CD4-positive, alpha-beta T cell (primary cell): ENCODE results near the gene TAF1B. TPM values are rescaled to one million over a fixed set of nuclear protein-coding genes. Genes with fewer than 3 reads are reported as not detected.

Source experiments
- ATAC-seq: fragments of 200-7000 bp; cut with Tn5 transposase; one replicate; pipeline ENCODE4 v1.10.0; 2022; ENCODE audit warnings: mild to moderate bottlenecking; ENCODE audit not compliant: poor library complexity
- CTCF ChIA-PET: fragments of 350-600 bp; sonication (Branson Sonifier 250); formaldehyde crosslinking; loops from one replicate; lab custom pipeline; 2021; ENCODE audit warnings: antibody characterized with exemption, inconsistent platforms; lab: Charles Lee
- POLR2A ChIA-PET: fragments of 350-600 bp; sonication (Branson Sonifier 250); formaldehyde crosslinking; loops from one replicate; lab custom pipeline; 2021; ENCODE audit warnings: antibody characterized with exemption, inconsistent platforms; lab: Charles Lee
- DNase-seq, 14 experiments: peaks; one replicate each; pipeline ENCODE4 v3.0.0-alpha.2; 2013 to 2020; ENCODE audit warnings: mixed read lengths in 2 of 14
- H3K27ac ChIP-seq, 2 donors: one replicate each; pipeline versions ENCODE4 v1.5.1 to v1.7.0; 2013; ENCODE audit warnings: low read length in 2 of 2, low read depth in 1 of 2, mild to moderate bottlenecking in 1 of 2
- H3K27me3 ChIP-seq, 2 experiments: 1 replicate in 1 of 2; 2 replicates in 1 of 2; pipeline versions ENCODE4 v1.6.1 to v1.7.0; 2013; ENCODE audit warnings: low read length in 2 of 2, control low read depth in 1 of 2, mild to moderate bottlenecking in 1 of 2, moderate library complexity in 1 of 2; ENCODE audit not compliant: insufficient read depth in 2 of 2, control insufficient read depth in 1 of 2
- H3K36me3 ChIP-seq: one replicate; pipeline ENCODE4 v1.6.1; 2013; ENCODE audit warnings: low read length, control low read depth; ENCODE audit not compliant: insufficient read depth
- H3K4me1 ChIP-seq: one replicate; pipeline ENCODE4 v1.6.1; 2013; ENCODE audit warnings: low read length, control low read depth; ENCODE audit not compliant: insufficient read depth
- H3K4me3 ChIP-seq: one replicate; pipeline ENCODE4 v1.5.1; 2013; ENCODE audit warnings: mild to moderate bottlenecking, low read length, moderate library complexity
- H3K9me3 ChIP-seq, 2 experiments: 1 replicate in 1 of 2; 2 replicates in 1 of 2; pipeline versions ENCODE4 v1.6.1 to v1.7.0; 2013; ENCODE audit warnings: low read length in 2 of 2, mild to moderate bottlenecking in 2 of 2, control low read depth in 1 of 2, moderate library complexity in 1 of 2; ENCODE audit not compliant: control insufficient read depth in 1 of 2, insufficient read depth in 1 of 2
- H3K27ac Mint-ChIP-seq: one replicate; pipeline ENCODE4 v1.8.0; 2020; ENCODE audit warnings: mixed read lengths
- H3K27me3 Mint-ChIP-seq: one replicate; pipeline ENCODE4 v1.8.0; 2021; ENCODE audit warnings: mixed read lengths
- H3K36me3 Mint-ChIP-seq: one replicate; pipeline ENCODE4 v1.8.0; 2021; ENCODE audit warnings: low read depth, mixed read lengths
- H3K4me1 Mint-ChIP-seq: one replicate; pipeline ENCODE4 v1.8.0; 2021; ENCODE audit warnings: low read depth, mixed read lengths
- H3K4me3 Mint-ChIP-seq: one replicate; pipeline ENCODE4 v1.8.0; 2020; ENCODE audit warnings: mild to moderate bottlenecking, mixed read lengths
- H3K9me3 Mint-ChIP-seq: one replicate; pipeline ENCODE4 v1.8.0; 2020; ENCODE audit warnings: mixed read lengths
- intact Hi-C, 2 experiments: fragments of 100-400 bp; cut with DNase I in 1 of 2; cut with micrococcal nuclease in 1 of 2; formaldehyde crosslinking; loops; one replicate each; pipeline versions ENCODE4 v1.15.1 to v1.9.0; 2023 to 2025; cut with DNase I, micrococcal nuclease
- total RNA-seq, 174 experiments: library from RNA in 2 of 174; stranded (reverse) in 2 of 174; gene quantifications; one replicate each; pipeline ENCODE4 v1.2.3 and lab custom pipeline; 2021 to 2026
- TF ChIP-seq, protein P1 (sequence below): fragments of 200-600 bp; IDR thresholded peaks from one replicate; pipeline ENCODE4 v1.8.0; 2022; ENCODE audit warnings: antibody characterized with exemption, mild to moderate bottlenecking

TAF1B gene
- total RNA-seq, 2 experiments from 2014 or later: 9.9 to 10.8 TPM

DNA sequence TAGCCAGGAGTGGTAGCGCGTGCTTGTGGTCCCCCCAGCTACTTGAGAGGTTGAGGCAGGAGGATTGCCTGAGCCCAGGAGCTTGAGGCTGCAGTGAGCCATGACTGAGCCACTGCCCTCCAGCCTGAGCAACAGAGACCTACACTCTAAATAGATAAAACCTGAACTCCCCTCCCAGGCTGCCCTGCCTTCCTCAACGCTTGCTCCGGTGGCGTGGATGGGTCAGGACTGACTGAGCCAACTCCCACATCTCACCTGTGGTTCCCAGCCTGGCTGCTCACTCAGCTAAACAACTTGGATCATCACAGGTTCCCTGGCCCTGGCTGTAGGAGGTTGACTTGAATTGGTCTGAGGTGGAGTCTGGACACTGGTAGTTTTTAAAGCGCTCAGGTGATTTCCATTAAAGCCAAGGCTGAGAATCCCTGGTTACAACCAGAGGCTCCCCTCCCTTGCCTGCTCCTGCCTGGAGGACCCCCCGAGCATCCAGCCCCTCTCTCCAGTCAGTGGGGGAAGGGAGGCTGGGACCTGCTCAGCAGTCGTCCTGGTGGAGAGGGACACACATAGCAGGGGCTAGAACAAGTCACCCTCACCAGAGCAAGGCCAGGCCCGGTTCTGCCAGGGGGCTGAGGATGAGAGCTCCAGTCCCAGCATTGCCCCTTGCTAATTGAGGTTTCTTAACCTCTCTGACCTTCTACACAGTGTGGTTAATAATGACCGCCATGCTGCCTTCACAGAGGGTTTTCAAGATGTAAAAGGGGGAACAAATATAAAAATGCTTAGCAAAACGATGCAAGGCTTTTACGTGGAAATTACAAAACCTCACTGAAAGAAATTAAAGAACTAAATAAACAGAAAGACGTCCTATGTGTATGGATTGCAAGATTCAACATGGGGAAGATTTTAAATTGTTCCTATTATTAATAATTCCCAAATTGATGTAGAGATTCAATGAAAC is 46.9 kb upstream of the TAF1B start:
- Histone ChIP-seq H3K27ac (no peak overlapping the region), H3K9me3 (no peaks in the 10 kb centered on the region), H3K27me3 (no peaks in the 10 kb centered on the region), H3K36me3 (no peaks in the 10 kb centered on the region), H3K4me1 (peaks cover 39% of the 10 kb centered on the region), H3K4me3 (no peak overlapping the region)
- TF ChIP-seq, protein P1, sequence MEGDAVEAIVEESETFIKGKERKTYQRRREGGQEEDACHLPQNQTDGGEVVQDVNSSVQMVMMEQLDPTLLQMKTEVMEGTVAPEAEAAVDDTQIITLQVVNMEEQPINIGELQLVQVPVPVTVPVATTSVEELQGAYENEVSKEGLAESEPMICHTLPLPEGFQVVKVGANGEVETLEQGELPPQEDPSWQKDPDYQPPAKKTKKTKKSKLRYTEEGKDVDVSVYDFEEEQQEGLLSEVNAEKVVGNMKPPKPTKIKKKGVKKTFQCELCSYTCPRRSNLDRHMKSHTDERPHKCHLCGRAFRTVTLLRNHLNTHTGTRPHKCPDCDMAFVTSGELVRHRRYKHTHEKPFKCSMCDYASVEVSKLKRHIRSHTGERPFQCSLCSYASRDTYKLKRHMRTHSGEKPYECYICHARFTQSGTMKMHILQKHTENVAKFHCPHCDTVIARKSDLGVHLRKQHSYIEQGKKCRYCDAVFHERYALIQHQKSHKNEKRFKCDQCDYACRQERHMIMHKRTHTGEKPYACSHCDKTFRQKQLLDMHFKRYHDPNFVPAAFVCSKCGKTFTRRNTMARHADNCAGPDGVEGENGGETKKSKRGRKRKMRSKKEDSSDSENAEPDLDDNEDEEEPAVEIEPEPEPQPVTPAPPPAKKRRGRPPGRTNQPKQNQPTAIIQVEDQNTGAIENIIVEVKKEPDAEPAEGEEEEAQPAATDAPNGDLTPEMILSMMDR: no peak
- ChIA-PET POLR2A (no interaction called here), CTCF (no interaction called here)
- peaks cover 17% of the 10 kb centered on the region for H3K4me1 Mint-ChIP-seq
- DNase-seq (no peak), ATAC-seq (no peak)
- no peaks in the 10 kb centered on the region for H3K36me3 Mint-ChIP-seq
- no peak overlapping the region for H3K27ac Mint-ChIP-seq
- no peak overlapping the region for H3K4me3 Mint-ChIP-seq
- H3K9me3 Mint-ChIP-seq: no peaks in the 10 kb centered on the region
- H3K27me3 Mint-ChIP-seq: peaks cover 5% of the 10 kb centered on the region
- intact Hi-C loops: loop anchor here (5.0 kb wide), 1 partner anchor 654 kb away; no protein-coding TSS in a partner anchor

DNA sequence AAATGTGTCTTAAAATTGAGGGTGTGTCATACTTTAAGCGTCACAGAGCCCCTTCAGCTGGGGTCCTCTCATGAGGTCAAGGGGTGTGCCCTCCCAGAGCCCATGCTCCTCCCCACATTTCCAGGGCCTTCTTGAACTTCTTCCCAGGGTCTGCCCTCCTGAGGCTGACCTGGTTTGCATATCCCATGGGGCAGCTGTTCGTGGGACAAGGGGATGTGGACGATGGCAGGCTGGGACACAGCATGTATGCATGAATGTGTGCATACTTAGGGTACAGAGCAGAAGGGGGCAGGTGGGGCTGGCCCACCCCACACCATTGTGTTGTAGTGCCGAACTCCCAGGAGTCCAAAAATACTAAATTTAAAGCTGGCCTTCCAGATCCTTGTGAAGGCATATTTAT is 46.2 kb upstream of the TAF1B start:
- Histone ChIP-seq H3K27ac (no peak overlapping the region), H3K4me1 (peaks cover 47% of the 10 kb centered on the region), H3K36me3 (no peaks in the 10 kb centered on the region), H3K9me3 (no peaks in the 10 kb centered on the region), H3K4me3 (no peak overlapping the region), H3K27me3 (no peaks in the 10 kb centered on the region)
- Mint-ChIP-seq H3K9me3 (no peaks in the 10 kb centered on the region), H3K27ac (no peak overlapping the region), H3K36me3 (no peaks in the 10 kb centered on the region), H3K4me1 (peaks cover 17% of the 10 kb centered on the region), H3K4me3 (no peak overlapping the region), H3K27me3 (peaks cover 5% of the 10 kb centered on the region)
- ChIA-PET CTCF (no interaction called here), POLR2A (no interaction called here)
- DNase-seq: no peak
- TF ChIP-seq, protein P1: no peak
- no peak for ATAC-seq
- intact Hi-C loops: loop anchor here (5.0 kb wide), 1 partner anchor 655 kb away; no protein-coding TSS in a partner anchor

DNA sequence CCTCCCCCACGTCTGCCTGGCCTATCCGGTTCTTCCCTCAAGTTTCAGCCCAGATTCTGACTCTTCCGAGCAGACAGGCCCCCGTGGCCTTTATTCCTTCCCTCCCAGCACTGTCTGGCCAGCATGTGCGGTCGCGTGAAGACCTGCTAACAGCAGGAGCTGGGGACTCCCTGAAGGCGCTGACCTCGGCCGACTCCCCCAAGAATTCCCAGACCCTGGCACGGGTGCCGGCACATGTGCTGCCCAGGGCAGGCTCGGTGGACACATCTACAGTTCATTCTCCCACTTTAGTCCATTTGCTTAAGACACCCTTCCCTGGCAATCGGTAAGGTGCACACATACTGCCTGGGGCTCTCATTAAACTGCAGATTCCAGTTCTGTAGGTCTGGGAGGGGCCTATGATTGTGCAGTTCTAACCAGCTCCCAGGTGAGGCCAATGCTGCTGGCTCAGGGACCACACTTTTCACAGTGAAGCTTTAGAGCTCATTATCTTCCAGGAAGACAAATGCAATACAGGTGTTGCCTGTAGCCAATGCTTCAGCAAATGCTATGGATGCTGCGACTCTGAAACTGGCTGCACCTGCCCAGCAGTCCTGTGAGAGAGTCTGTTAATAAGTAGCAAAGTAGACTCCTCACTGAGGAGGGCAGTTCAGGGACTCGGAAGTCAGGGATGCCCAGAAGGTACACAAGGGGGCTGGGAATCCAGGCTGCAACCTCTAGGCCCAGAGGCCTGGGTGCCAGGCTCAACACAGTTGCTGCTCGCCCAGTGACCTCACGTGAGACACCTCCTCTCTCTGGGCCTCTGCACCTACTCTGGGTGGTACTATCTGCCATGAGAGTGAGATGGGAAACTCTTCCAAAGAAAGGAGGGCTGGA is 45.4 kb upstream of the TAF1B start:
- Histone ChIP-seq H3K36me3 (no peaks in the 10 kb centered on the region), H3K4me1 (peaks cover 50% of the 10 kb centered on the region), H3K27me3 (no peaks in the 10 kb centered on the region), H3K4me3 (no peak overlapping the region), H3K9me3 (no peaks in the 10 kb centered on the region), H3K27ac (no peak overlapping the region)
- ChIA-PET CTCF (no interaction called here), POLR2A (no interaction called here)
- H3K27ac Mint-ChIP-seq: no peak overlapping the region
- DNase-seq: no peak
- no peaks in the 10 kb centered on the region for H3K9me3 Mint-ChIP-seq
- no peak for ATAC-seq
- no peak overlapping the region for H3K4me3 Mint-ChIP-seq
- H3K36me3 Mint-ChIP-seq: no peaks in the 10 kb centered on the region
- peaks cover 17% of the 10 kb centered on the region for H3K4me1 Mint-ChIP-seq
- intact Hi-C loops: loop anchor here (2.0 to 5.0 kb wide), 2 partner anchors 15 to 656 kb away; no protein-coding TSS in a partner anchor
- peaks cover 5% of the 10 kb centered on the region for H3K27me3 Mint-ChIP-seq
- TF ChIP-seq, protein P1: no peak
